ENCODE data around the gene GUCY2C.

GUCY2C gene

GRCh38 chr12:14628771-14629170 lies 67.6 kb downstream of the GUCY2C start:
- TF ChIP-seq, protein P1, sequence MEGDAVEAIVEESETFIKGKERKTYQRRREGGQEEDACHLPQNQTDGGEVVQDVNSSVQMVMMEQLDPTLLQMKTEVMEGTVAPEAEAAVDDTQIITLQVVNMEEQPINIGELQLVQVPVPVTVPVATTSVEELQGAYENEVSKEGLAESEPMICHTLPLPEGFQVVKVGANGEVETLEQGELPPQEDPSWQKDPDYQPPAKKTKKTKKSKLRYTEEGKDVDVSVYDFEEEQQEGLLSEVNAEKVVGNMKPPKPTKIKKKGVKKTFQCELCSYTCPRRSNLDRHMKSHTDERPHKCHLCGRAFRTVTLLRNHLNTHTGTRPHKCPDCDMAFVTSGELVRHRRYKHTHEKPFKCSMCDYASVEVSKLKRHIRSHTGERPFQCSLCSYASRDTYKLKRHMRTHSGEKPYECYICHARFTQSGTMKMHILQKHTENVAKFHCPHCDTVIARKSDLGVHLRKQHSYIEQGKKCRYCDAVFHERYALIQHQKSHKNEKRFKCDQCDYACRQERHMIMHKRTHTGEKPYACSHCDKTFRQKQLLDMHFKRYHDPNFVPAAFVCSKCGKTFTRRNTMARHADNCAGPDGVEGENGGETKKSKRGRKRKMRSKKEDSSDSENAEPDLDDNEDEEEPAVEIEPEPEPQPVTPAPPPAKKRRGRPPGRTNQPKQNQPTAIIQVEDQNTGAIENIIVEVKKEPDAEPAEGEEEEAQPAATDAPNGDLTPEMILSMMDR (IDR thresholded peaks at IDR 0.05; ENCODE audit: low read depth, low read length) = no peak

DNA sequence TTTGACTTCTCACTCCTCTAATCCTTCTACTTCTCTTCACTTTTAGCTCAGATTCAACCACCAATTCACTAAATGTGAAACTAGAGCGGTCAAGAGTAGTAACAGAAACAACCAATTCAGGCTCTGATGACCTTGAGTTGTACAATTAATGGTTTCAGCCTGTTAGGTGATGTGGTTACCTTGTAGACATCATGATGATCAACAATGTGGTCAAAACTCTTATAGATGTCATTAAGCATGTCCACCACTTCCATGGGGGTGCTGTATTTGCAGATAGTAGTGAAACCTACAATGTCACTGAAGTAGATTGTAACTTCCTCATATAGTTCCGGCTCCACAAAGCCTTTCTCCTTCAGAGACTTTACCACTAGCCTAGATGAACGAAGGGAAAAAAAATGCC lies 74.6 kb downstream of the GUCY2C start:
- H3K4me3 ChIP-seq (ENCODE audit: low read depth, low read length) = no peak overlapping the region
- TF ChIP-seq, protein P1 (IDR thresholded peaks at IDR 0.05; ENCODE audit: low read depth, low read length) = no peak

More at GRCh38 chr12:14628771-14629170, 67.6 kb downstream of the GUCY2C start:
- no peak overlapping the region for H3K4me3 ChIP-seq (ENCODE audit: low read depth, low read length)

DNA sequence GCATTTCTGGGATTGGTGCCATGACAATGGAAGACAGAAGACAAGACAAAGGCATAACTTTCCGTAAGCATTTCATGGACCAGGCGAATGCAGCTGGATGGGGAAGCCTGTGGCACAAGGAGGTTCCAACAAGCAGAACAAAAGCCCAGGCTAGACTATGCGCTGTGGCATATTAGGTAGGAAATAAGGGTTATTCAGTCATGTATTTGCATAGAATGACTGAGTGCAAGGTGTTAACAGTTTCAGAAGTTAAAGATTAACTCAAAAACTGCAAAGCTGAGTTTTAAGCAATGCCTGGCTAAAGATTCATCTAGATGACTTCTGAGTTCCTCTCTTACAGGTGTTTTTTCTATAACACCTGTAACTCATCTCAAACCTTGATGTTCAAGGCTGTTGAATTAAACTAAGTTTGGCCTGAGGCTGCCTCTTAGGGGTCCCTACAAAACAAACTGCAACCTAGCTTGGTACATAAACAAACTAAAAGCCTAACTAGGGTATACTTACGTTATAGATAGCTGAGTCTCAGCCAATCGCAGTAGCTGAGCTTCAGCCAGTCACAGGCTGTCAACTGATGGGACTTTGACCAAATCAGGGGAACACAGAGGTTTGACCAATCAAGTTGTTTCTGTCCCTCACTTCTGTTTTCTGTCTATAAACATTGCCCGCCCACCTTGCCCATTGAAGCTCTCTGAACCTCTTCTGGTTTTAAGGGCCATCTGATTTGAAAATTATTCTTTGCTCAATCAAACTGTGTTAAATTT lies 76.5 kb downstream of the GUCY2C start:
- TF ChIP-seq, protein P1 (IDR thresholded peaks at IDR 0.05; ENCODE audit: low read depth, low read length) = no peak
- no peak overlapping the region for H3K4me3 ChIP-seq (ENCODE audit: low read depth, low read length)

- no peak overlapping the region for H3K4me3 ChIP-seq (ENCODE audit: low read depth, low read length)
- TF ChIP-seq, protein P1 (IDR thresholded peaks at IDR 0.05; ENCODE audit: low read depth, low read length) = no peak
Measured at GRCh38 chr12:14618983-14619382, 77.4 kb downstream of the GUCY2C start.

DNA sequence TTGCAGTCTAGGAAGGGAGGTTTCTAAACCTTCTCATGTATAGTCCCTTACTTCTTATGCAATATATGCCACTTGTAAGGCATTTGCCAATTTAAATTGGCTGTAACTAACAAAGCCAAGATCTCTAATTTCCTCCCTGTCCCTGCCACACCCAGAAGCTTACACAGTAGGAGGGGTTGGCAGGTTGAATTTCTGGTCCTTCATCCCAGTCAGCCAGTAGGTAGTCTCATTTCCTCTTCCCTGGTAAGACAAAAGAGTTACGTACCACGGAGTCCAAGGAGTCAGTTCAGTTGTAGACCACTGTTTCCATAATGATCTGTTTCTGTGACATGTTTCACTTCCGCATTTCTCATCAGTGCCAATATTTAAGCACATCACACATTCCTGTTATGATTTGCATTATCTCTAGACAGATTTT lies 81.7 kb downstream of the GUCY2C start:
- TF ChIP-seq, protein P1 (IDR thresholded peaks at IDR 0.05; ENCODE audit: low read depth, low read length) = no peak
- H3K4me3 ChIP-seq (ENCODE audit: low read depth, low read length) = no peak overlapping the region

GRCh38 chr12:14613718-14614117 lies 82.7 kb downstream of the GUCY2C start:
- TF ChIP-seq, protein P1 (IDR thresholded peaks at IDR 0.05; ENCODE audit: low read depth, low read length) = no peak
- H3K4me3 ChIP-seq (ENCODE audit: low read depth, low read length) = no peak overlapping the region

GRCh38 chr12:14612898-14613445 lies 83.4 kb downstream of the GUCY2C start:
- TF ChIP-seq, protein P1 (IDR thresholded peaks at IDR 0.05; ENCODE audit: low read depth, low read length) = no peak
- no peak overlapping the region for H3K4me3 ChIP-seq (ENCODE audit: low read depth, low read length)
